GM19452 (cell line): ENCODE data around the gene TSHZ3.

Experiments
- ATAC-seq: cut with Tn5 transposase; IDR thresholded peaks from one replicate; pipeline ENCODE4 v1.9.1; 2021; ENCODE audit not compliant: unreplicated experiment

Gene TSHZ3, protein sequence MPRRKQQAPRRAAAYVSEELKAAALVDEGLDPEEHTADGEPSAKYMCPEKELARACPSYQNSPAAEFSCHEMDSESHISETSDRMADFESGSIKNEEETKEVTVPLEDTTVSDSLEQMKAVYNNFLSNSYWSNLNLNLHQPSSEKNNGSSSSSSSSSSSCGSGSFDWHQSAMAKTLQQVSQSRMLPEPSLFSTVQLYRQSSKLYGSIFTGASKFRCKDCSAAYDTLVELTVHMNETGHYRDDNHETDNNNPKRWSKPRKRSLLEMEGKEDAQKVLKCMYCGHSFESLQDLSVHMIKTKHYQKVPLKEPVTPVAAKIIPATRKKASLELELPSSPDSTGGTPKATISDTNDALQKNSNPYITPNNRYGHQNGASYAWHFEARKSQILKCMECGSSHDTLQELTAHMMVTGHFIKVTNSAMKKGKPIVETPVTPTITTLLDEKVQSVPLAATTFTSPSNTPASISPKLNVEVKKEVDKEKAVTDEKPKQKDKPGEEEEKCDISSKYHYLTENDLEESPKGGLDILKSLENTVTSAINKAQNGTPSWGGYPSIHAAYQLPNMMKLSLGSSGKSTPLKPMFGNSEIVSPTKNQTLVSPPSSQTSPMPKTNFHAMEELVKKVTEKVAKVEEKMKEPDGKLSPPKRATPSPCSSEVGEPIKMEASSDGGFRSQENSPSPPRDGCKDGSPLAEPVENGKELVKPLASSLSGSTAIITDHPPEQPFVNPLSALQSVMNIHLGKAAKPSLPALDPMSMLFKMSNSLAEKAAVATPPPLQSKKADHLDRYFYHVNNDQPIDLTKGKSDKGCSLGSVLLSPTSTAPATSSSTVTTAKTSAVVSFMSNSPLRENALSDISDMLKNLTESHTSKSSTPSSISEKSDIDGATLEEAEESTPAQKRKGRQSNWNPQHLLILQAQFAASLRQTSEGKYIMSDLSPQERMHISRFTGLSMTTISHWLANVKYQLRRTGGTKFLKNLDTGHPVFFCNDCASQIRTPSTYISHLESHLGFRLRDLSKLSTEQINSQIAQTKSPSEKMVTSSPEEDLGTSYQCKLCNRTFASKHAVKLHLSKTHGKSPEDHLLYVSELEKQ

DNA sequence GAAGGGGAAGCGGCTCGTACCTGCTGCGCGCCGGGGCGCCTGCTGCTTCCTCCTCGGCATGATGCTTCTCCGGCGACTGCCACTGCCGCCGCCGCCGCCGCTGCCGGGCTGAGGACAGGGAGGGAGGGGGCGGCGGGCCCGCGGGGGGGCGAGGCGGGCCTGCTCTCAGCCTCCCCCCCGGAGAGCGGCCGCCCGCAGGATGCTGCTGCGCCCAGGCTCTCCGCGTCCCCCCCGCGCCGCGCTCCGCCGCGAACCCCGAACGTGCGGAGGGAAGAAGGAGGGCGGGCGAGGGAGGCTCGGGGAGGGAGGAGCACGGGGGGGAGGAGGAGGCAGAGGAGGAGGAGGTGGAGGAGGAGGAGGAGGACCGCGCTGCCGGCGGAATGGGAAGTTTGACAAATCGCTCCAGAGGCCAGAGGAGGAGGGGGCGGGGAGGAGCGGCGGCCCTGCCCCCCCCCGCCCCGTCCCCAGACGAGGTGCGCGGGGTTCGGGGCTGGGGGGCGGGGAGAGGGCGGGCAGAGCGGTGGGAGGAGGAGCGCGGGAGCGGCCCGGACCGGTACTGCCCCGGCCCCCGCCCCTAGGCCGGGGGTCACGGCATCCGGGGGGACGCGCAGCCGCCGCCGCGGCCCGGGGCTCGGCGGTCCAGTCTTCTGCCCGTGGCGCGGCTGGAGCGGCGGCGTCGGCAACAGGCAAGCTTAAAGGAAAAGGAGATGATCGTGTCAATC lies at the start of gene TSHZ3:
Gene TSHZ3 (minus strand): TSS at position 277 of the 722 bp plus-strand sequence. CDS start 217 bp downstream, at position 60.
- no peak for ATAC-seq

DNA sequence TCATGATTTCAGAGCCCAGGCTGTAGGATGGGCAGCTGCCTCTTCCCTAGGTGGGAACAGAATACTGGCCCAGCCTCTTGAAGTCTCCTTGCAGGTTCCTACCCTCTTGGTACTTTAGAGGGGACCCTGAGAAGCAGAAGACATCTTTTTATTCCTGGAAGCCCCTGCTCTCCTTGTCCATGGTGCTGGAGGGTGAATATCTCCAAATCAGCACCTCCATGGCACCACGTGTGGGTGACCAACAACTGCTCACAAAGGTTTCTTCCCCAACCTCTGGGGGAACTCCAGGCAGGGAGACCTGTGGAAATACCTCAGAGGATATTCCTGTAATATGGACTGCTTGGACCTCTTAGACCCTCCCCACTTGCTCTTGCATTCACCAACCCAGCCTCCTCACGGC lies 48.1 kb upstream of the TSHZ3 start:
- no peak for ATAC-seq

DNA sequence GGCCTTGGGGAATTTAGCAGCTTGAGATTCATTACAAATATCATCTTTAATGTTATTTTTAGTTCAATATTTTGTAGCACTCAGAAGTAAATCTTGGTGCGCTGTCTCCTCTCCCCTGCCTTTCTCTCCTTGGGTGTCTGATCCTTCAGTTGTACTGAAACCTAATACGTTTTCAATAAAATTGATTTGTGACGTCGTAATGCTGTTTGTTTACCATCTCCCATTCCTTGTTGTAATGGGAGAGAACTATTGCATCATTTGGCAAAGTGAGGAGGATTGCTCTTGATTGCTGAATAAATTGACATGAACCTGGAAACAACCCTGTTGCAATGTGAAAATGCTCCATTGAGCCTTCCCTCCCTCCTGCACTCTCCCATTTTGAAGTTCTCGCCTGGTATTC lies 43.2 kb upstream of the TSHZ3 start:
- ATAC-seq = no peak

DNA sequence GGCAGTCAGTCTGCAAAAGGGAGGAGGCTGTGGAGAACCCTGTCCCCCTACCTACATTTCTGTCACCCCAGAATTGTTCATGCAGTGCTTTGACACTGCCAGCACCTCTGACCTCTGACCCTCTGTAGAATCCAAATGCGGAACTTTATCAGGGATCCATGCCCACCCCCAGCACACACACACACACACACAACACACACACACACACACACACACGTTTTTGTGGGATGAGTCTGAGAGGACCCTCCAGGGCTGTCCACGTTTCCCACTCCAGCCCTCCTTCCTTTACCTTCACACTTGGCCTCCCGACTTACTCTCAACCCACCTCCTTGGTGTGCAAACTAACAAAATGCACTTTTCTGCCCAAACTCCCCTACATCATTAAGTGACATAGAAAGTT lies 42.3 kb upstream of the TSHZ3 start:
- no peak for ATAC-seq

DNA sequence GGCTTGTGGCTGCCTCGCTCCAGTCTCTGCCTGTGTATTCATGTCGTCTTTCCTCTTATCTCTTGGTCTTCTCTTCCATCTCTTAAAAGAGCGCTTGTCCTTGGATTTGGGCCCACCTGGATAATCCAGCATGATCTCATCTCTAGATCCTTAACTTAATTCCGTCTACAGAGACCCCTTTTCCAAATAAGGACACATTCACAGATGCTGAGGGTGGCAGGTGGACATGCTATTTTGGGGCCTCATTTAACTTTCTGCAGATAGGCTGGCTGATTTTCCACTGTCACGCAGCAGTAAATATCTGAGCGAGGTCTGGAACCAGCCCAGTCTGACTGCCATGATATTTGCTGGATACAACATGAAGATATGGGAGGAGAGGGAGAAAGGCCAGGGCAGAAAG lies 41.5 kb upstream of the TSHZ3 start:
- no peak for ATAC-seq

DNA sequence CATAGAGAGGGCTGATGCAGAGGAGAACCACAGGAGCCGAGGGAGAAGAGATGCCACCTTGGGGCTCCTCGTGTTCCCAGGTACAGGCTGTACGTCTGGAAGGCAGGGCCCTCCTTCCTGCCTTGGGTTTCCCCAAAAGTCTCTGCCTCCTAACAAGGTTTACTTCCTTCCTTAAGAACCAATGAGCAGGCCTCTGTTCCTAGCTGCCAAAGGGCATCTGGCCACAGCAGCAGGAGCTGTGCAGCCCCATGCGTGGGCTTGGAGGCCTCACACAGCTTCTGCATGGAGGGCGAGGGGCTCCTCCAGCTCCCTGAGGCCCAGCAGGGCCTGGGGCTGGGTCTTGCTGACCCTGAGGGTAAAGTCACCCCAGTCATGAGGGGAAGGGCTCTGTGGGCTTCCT lies 40.6 kb upstream of the TSHZ3 start:
- no peak for ATAC-seq

DNA sequence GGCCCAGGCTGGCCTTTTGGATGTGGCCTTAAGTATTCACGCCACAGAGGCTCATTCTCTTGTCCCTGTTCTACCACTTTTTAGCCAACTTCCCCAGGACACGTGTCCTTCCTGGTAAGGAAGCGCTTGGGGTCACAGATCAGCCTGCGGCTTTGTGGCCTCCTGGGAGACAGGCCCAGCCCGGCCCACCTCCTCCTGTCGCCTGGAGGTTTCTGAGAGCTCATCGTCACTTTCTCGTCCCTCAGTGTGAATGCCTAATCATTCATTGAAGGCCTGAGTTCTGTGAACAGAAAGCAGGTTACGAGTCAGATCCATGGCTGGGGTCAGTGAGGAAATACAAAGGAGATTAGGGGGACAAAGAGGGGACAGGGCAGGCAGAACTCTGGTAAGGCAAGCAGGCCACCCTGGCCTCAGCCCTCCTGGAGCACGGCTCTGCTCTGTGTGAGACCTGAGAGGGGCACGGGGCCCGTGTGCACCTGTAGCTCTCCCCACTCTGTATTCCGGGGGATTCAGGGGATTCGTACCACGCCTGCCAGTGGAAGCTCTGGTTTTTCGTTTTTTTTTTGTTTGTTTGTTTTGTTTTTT lies 38.6 kb upstream of the TSHZ3 start:
- ATAC-seq = no peak

DNA sequence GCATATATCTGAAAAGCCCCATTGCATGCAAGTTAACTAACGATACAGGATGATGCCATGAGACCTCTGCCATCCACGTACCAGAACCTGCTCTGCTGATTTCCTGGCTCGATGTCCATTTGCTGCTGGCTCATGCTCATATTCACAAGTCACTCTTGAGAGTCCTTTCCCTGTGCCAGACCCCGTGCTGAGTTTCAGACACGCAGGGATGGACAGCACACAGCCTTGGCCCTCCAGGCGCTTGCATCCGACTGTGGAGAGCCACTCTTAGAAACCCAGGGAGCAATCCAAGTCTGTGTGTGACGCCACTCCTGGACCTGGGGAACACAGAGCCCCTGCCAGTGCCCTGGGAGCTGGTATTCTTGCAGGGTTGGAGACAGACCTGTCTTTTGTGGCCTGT lies 37.6 kb upstream of the TSHZ3 start:
- ATAC-seq = no peak

DNA sequence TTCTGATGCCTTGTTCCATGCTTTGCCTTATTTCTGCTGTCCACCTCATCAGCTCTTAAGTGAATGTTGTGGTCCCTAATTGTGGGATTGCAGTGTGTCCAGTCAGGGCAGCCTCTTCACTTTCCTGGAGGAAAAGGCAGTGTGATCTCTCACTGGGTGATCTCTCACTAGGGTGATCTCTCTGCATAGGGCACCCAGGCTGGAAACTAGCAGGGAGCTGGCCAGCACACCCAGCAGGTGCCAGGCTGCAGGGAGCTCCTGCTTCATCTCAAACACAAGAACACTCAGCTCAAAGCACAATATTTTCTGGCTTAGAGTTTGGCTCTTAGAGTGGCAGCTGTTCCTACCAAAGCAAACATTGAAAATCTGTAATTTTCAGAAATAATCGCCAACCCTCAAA lies 36.5 kb upstream of the TSHZ3 start:
- no peak for ATAC-seq

DNA sequence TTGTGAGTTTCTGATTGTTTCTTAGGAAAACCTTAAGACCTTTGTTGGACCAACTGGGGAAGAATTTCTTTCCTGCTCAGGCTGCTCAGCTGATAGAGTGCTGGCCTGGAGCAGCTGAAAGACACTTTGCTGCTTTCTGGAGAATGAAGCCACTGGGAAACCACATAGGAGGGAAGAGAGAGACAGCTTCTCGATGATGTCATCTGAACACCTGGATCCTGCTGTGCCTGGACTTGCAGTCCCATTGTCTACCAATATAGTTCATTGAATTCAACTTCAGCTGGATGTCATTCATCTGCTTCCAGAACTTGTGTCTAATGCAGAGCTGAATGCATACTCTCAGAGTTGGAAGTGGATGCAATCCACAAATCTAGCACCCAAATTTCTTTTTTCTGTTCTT lies 34.3 kb upstream of the TSHZ3 start:
- ATAC-seq = no peak

DNA sequence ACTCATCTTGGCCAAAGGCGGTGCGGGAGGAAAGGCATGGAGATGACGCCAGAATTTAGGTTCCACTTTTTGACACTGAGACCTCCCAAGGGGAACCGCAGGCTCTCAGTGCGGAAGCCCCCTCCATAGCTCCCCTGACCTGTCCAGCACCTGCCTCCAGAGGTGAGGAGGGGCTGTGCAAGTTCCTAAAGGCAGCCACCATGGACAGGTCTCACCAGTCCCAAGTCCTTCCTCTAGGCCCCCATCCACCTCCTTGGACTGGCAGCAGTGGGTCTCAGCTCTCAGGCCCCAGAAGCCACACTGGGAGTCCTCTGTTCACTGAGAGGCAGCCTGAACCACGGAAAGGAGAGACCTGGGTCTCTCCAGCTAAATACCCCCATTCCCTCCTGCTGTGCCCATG lies 31.6 kb upstream of the TSHZ3 start:
- no peak for ATAC-seq

DNA sequence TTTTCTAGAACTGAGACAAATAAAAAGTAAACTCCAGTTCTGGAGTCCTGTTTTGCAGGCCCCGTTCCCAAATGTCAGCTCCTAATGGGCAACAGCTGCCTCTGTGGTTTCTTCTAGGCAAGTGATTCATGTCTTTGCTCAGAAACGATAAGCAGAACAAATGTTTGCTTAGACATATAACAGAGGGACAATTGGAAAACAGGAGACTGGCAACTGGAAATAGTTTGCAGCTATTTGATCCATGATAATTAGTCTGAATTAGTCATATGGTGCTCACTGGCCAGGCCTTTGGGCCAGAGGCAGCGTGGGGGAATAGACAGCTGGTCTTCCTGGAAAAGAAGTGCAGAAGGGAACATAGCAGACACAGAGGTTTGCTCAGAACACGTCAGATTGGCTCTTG lies 29.2 kb upstream of the TSHZ3 start:
- no peak for ATAC-seq

DNA sequence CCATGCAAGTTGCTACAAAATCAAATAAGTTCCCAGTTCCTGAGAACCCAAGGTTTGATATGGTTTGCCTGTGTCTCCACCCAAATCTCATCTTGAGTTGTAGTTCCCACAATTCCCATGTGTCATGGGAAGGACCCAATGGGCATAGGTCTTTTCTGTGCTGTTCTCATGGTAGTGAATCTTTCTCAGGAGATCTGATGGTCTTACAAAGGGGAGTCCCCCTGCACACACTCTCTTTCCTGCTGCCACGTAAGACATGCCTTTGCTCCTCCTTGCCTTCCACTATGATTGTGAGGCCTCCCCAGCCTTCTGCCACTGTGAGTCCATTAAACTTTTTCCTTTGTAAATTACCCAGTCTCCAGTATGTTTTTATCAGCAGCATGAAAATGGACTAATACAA lies 28.5 kb upstream of the TSHZ3 start:
- ATAC-seq = no peak

DNA sequence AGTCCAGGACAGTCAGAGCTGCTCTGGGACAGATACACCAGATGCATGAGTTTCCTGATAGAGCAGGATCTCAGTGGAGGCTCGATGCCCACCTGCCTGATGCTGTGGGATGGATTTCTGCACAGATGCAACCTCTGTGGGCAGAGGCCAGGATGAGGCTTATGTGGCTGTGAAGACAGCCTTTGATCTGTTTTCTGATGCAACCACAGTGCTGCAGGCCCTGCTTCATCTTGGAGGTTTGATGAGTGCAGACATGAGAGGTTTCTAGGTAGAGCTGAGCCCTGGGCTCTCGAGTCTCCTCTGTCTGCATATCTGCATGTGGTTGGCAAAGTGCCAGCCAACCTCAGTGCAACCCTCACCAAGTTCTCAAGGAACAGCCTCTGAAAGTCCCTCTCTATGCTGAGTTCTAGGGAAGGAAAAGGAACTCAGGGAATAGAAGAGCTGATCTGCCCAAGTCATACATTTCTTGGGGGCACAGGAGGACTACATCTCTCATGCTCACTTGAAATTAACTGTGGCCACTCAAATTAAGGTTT lies 23.1 kb upstream of the TSHZ3 start:
- ATAC-seq = no peak

DNA sequence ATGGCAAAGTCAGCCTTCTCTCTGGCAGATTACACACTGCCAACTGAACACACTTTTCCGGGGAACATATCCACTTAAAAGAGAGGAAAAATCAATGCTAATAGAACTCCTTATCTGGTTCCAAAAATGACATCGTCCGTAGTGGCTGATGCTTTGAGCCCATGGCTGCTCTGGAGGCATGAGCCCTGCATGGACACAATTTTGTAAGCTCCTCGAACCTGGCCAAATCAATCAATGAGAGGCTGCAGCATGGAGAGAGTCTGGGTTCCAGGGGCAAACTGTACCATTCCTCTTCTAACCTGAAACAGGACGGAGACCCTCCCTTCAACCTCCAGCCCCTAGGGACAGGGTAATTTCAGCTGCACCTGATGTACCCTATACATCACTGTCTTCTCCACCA lies 21.0 kb upstream of the TSHZ3 start:
- no peak for ATAC-seq

DNA sequence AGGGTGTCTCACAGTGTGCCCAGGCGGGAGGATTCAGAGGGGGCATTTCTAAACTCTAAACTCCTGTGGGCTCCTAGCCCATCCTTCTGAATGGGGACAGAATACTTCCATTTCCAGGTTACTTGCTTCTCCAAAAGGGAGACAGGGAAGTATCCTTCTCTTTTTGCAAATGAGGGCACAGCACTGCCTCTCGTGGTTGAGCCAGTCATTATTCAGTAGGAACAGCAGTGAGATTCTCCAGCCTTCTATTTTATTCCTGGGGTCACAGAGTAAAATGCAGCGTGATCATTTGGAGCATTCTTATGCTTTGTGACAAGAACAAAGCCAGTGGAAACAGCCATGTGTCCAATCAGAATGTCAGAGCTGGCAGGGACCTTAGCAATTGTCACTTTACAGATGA lies 15.7 kb upstream of the TSHZ3 start:
- no peak for ATAC-seq

DNA sequence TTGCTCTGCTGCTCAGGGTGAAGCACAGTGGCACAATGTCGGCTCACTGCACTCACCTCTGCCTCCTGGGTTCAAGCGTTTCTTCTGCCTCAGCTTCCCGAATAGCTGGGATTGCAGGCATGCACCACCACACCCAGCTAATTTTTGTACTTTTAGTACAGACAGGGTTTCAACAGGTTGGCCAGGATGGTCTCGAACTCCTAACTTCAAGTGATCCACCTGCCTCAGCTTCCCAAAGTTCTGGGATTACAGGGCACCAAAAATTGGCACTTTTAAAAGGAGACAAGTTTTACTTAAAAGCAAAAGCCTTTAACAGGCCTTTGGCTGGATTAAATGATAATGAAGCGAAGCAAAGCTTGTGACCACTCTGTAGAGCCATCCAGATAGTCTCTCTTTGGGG lies 12.5 kb upstream of the TSHZ3 start:
- no peak for ATAC-seq

DNA sequence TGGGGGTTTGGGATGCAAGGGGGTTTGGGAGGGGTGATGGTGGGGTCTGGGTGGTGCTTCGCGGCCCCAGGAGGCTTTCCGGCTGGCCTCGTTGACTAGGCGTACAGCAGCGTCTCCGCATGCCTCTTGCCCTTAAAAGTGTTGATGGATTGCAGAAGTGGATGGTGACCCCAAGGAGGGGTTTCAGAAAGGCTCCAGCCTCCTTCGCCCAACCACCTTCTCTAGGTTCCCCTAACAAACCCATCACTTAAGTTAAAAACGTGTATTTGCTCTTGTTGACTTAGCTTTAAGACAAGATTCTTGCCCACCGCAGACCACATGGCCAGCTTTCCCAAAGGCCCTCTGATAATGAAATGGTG lies 8.1 kb upstream of the TSHZ3 start:
- ATAC-seq = no peak

DNA sequence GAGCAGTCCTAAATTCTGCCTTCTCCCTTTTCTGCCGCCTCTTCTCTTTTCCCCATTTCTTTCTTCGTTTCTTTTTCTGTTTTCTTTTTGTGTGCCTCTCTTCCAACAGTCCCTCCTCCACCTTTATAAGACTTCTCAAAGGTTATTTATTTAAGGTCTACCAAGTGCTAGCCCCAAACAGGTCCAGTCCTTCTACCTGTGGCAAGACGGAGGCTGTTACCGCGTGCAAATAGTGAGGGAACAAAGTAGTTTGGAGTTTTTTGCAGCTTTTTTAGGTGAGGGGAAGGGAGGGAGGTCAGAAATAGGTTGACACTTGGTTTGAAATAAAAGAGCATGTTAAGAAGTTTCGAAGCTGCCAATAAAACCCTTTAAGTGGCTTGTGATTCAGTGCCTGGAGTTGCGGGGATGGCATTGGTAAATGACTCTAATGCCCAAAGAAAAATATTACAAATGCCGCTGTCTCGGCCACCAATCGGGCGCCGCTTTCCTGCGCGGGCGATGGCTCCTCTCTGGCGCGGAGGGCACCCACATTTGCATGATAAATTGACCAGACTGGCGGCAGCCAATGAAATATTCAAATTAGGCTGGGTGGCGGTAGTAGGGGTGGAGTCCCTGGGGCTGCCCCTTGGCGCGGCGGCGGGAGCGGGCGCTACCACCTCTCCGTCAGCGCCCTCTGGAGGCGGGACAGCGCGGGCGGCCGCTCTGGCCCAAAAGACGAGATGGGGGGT lies 7.5 kb upstream of the TSHZ3 start:
- no peak for ATAC-seq

DNA sequence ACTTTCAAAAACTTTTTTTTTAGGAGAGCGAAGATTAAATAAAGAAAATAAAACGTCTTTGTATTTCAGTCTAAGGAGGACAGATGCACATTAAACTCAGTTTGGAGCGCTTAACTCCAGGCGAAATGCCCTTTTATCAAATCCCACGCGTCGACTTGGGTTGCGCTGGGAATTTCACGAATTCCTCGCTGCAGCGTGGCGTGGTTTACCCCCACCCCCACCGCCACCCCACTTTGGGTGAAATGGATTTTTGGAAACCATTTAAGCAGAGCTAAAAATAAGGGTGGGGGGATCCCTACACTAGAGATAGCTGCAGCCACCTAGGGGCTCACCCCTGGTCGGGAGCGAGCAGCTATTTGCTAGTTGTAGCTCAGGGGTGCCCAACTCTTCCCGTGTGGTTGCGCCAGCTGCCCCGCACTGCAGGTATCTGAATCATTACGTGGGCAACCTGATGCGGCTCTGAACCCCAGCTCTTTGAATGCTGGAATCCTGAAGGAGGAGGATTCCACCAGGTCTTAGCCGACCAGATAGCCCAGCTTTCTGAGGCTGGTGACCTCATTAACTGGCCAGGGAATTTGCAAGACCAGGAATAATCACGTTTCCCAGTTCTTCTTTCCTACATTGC lies 6.5 kb upstream of the TSHZ3 start:
- no peak for ATAC-seq
